ENCODE measurements around the gene GCNT1. TPM values are rescaled to one million over a fixed set of nuclear protein-coding genes. Genes with fewer than 3 reads are reported as not detected.
"Not testable (repeated sequence)": the region's sequence is repeated elsewhere in the genome, so short reads cannot be mapped to it uniquely, and the experiment has no call there.

The GCNT1 gene
- total RNA-seq, 8 experiments from 2014 or later = 0.60 to 2.7 (median 1.3) TPM

- in situ Hi-C loops (cut with MboI; ENCODE audit: low pct_unique_long_range_greater_than_20kb in 2 of 9, low sequenced_read_pairs in 9 of 9, unreplicated experiment in 9 of 9) = no loop called here
Observed at GRCh38 chr9:76512826-76513225, 53.8 kb downstream of the GCNT1 start.

GRCh38 chr9:76516350-76516749 lies 57.4 kb downstream of the GCNT1 start:
- Histone ChIP-seq H3K27ac (no peak overlapping the region), H3K4me1 (replicated peaks in 1 of 2) (no peaks in the 10 kb centered on the region), H3K4me3 (no peak overlapping the region)
- WGBS, 10 experiments = 0 to 100% (median 78%) methylated on average over 1 to 6 of the region's 6 CpGs; no CpG with 5 or more reads in 1 of the 10 experiments
- no peak for ATAC-seq (replicated peaks in 6 of 8)
- in situ Hi-C loops (cut with MboI; ENCODE audit: low pct_unique_long_range_greater_than_20kb in 2 of 9, low sequenced_read_pairs in 9 of 9, unreplicated experiment in 9 of 9) = no loop called here

More at GRCh38 chr9:76512826-76513225, 53.8 kb downstream of the GCNT1 start:
- Histone ChIP-seq H3K4me3 (no peak overlapping the region), H3K27ac (no peak overlapping the region), H3K4me1 (replicated peaks in 1 of 2) (no peaks in the 10 kb centered on the region)
- ATAC-seq (replicated peaks in 6 of 8) = no peak
- WGBS, 10 experiments = 0 to 82% (median 50%) methylated on average over 1 of the region's 1 CpG; no CpG with 5 or more reads in 1 of the 10 experiments

GRCh38 chr9:76516871-76517270 lies 57.9 kb downstream of the GCNT1 start:
- ATAC-seq (replicated peaks in 6 of 8) = no peak
- H3K4me3 ChIP-seq = no peak overlapping the region
- H3K4me1 ChIP-seq (replicated peaks in 1 of 2) = no peaks in the 10 kb centered on the region
- no peak overlapping the region for H3K27ac ChIP-seq
- WGBS, 10 experiments = 47 to 96% (median 70%) methylated on average over 1 to 3 of the region's 3 CpGs; no CpG with 5 or more reads in 3 of the 10 experiments
- in situ Hi-C loops (cut with MboI; ENCODE audit: low pct_unique_long_range_greater_than_20kb in 2 of 9, low sequenced_read_pairs in 9 of 9, unreplicated experiment in 9 of 9) = no loop called here

- 76 to 94% (median 85%) methylated on average over 2 to 8 of the region's 8 CpGs; no CpG with 5 or more reads in 1 of the 10 experiments for WGBS, 10 experiments
- ATAC-seq (replicated peaks in 6 of 8) = no peak
Observed at GRCh38 chr9:76519075-76519835, 60.3 kb downstream of the GCNT1 start.

GRCh38 chr9:76521244-76521681 lies 62.3 kb downstream of the GCNT1 start:
- ATAC-seq (replicated peaks in 6 of 8) = peak in 7 of 8 experiments; percentile 33 to 93 (median 60)
- H3K4me1 ChIP-seq (replicated peaks in 1 of 2) = no peaks in the 10 kb centered on the region
- H3K27ac ChIP-seq = no peak overlapping the region
- WGBS, 10 experiments = 3 to 90% (median 64%) methylated on average over 2 to 6 of the region's 6 CpGs
- in situ Hi-C loops (cut with MboI; ENCODE audit: low pct_unique_long_range_greater_than_20kb in 2 of 9, low sequenced_read_pairs in 9 of 9, unreplicated experiment in 9 of 9) = no loop called here
- H3K4me3 ChIP-seq = no peak overlapping the region

More at GRCh38 chr9:76519075-76519835, 60.3 kb downstream of the GCNT1 start:
- Histone ChIP-seq H3K4me3 (no peak overlapping the region), H3K4me1 (replicated peaks in 1 of 2) (no peaks in the 10 kb centered on the region), H3K27ac (no peak overlapping the region)
- in situ Hi-C loops (cut with MboI; ENCODE audit: low pct_unique_long_range_greater_than_20kb in 2 of 9, low sequenced_read_pairs in 9 of 9, unreplicated experiment in 9 of 9) = no loop called here

- Histone ChIP-seq H3K27ac (no peak overlapping the region), H3K4me3 (no peak overlapping the region), H3K4me1 (replicated peaks in 1 of 2) (no peaks in the 10 kb centered on the region)
- no peak for ATAC-seq (replicated peaks in 6 of 8)
- WGBS, 10 experiments = 84 to 100% (median 86%) methylated on average over 1 to 3 of the region's 3 CpGs; no CpG with 5 or more reads in 4 of the 10 experiments
- in situ Hi-C loops (cut with MboI; ENCODE audit: low pct_unique_long_range_greater_than_20kb in 2 of 9, low sequenced_read_pairs in 9 of 9, unreplicated experiment in 9 of 9) = no loop called here
Observed at GRCh38 chr9:76521906-76522305, 62.9 kb downstream of the GCNT1 start.

GRCh38 chr9:76523617-76524200 lies 64.7 kb downstream of the GCNT1 start:
- in situ Hi-C loops (cut with MboI; ENCODE audit: low pct_unique_long_range_greater_than_20kb in 2 of 9, low sequenced_read_pairs in 9 of 9, unreplicated experiment in 9 of 9); H3K4me1 ChIP-seq (replicated peaks in 1 of 2); H3K4me3 ChIP-seq; H3K27ac ChIP-seq; ATAC-seq (replicated peaks in 6 of 8): not testable (repeated sequence)
- 66 to 96% methylated on average over 3 of the region's 36 CpGs; no CpG with 5 or more reads in 8 of the 10 experiments for WGBS, 10 experiments

- H3K4me1 ChIP-seq (replicated peaks in 1 of 2) = no peaks in the 10 kb centered on the region
- WGBS, 10 experiments = 50 to 100% (median 88%) methylated on average over 1 to 3 of the region's 3 CpGs; no CpG with 5 or more reads in 1 of the 10 experiments
- no peak for ATAC-seq (replicated peaks in 6 of 8)
- no peak overlapping the region for H3K4me3 ChIP-seq
- H3K27ac ChIP-seq = no peak overlapping the region
- in situ Hi-C loops (cut with MboI; ENCODE audit: low pct_unique_long_range_greater_than_20kb in 2 of 9, low sequenced_read_pairs in 9 of 9, unreplicated experiment in 9 of 9) = no loop called here
Observed at GRCh38 chr9:76525196-76525595, 66.2 kb downstream of the GCNT1 start.

- ATAC-seq (replicated peaks in 6 of 8) = no peak
- H3K4me1 ChIP-seq (replicated peaks in 1 of 2) = no peaks in the 10 kb centered on the region
- 33 to 75% (median 44%) methylated on average over 1 of the region's 1 CpG; no CpG with 5 or more reads in 5 of the 10 experiments for WGBS, 10 experiments
- no peak overlapping the region for H3K27ac ChIP-seq
- in situ Hi-C loops (cut with MboI; ENCODE audit: low pct_unique_long_range_greater_than_20kb in 2 of 9, low sequenced_read_pairs in 9 of 9, unreplicated experiment in 9 of 9) = no loop called here
- H3K4me3 ChIP-seq = no peak overlapping the region
Observed at GRCh38 chr9:76526026-76526425, 67.0 kb downstream of the GCNT1 start.

GRCh38 chr9:76528056-76528455 lies 69.1 kb downstream of the GCNT1 start:
- ATAC-seq (replicated peaks in 6 of 8) = no peak
- 0 to 100% (median 54%) methylated on average over 1 to 6 of the region's 7 CpGs; no CpG with 5 or more reads in 2 of the 10 experiments for WGBS, 10 experiments
- Histone ChIP-seq H3K4me3 (no peak overlapping the region), H3K27ac (no peak overlapping the region), H3K4me1 (replicated peaks in 1 of 2) (no peaks in the 10 kb centered on the region)
- in situ Hi-C loops (cut with MboI; ENCODE audit: low pct_unique_long_range_greater_than_20kb in 2 of 9, low sequenced_read_pairs in 9 of 9, unreplicated experiment in 9 of 9) = no loop called here

- H3K4me3 ChIP-seq = no peak overlapping the region
- in situ Hi-C loops (cut with MboI; ENCODE audit: low pct_unique_long_range_greater_than_20kb in 2 of 9, low sequenced_read_pairs in 9 of 9, unreplicated experiment in 9 of 9) = no loop called here
- ATAC-seq (replicated peaks in 6 of 8) = no peak
- WGBS, 10 experiments = 48 to 100% (median 93%) methylated on average over 1 to 6 of the region's 20 CpGs; no CpG with 5 or more reads in 3 of the 10 experiments
- no peak overlapping the region for H3K27ac ChIP-seq
- no peaks in the 10 kb centered on the region for H3K4me1 ChIP-seq (replicated peaks in 1 of 2)
Observed at GRCh38 chr9:76528642-76529190, 69.7 kb downstream of the GCNT1 start.

GRCh38 chr9:76529653-76530052 lies 70.7 kb downstream of the GCNT1 start:
- no peaks in the 10 kb centered on the region for H3K4me1 ChIP-seq (replicated peaks in 1 of 2)
- no peak overlapping the region for H3K4me3 ChIP-seq
- WGBS, 10 experiments = 76 to 100% (median 96%) methylated on average over 1 to 5 of the region's 5 CpGs; no CpG with 5 or more reads in 2 of the 10 experiments
- in situ Hi-C loops (cut with MboI; ENCODE audit: low pct_unique_long_range_greater_than_20kb in 2 of 9, low sequenced_read_pairs in 9 of 9, unreplicated experiment in 9 of 9) = no loop called here
- no peak for ATAC-seq (replicated peaks in 6 of 8)
- H3K27ac ChIP-seq = no peak overlapping the region

GRCh38 chr9:76530458-76531110 lies 71.6 kb downstream of the GCNT1 start:
- 4 to 73% (median 59%) methylated on average over 4 to 6 of the region's 6 CpGs for WGBS, 10 experiments
- in situ Hi-C loops (cut with MboI; ENCODE audit: low pct_unique_long_range_greater_than_20kb in 2 of 9, low sequenced_read_pairs in 9 of 9, unreplicated experiment in 9 of 9) = no loop called here
- ATAC-seq (replicated peaks in 6 of 8) = no peak
- Histone ChIP-seq H3K4me1 (replicated peaks in 1 of 2) (no peaks in the 10 kb centered on the region), H3K27ac (no peak overlapping the region), H3K4me3 (no peak overlapping the region)

Measured in motor neuron (in vitro differentiated cells).